Stimulated activated naive B cell treated with anti-CD40 and anti-IgM and Interleukin-4, amounts not matched to agents 10 μg/mL and 1 μg/mL and 100 μg/mL, for 72 hours (primary cell): ENCODE results near the gene PLAAT5.

Source experiments
- ATAC-seq, 2 donors: fragments of 150-1000 bp; cut with Tn5 transposase; replicated peaks; 2 replicates each; pipeline ENCODE4 v1.10.0; 2021; ENCODE audit warnings: moderate library complexity in 1 of 2
- DNase-seq: peaks from one replicate; pipeline ENCODE4 v3.0.0; 2021
- H3K27ac Mint-ChIP-seq: one replicate; pipeline ENCODE4 v1.8.0; 2022; ENCODE audit warnings: mild to moderate bottlenecking, mixed read lengths
- H3K27me3 Mint-ChIP-seq, 2 donors: one replicate each; pipeline ENCODE4 v1.8.0; 2022; ENCODE audit warnings: mixed read lengths in 2 of 2
- H3K36me3 Mint-ChIP-seq, 2 donors: one replicate each; pipeline ENCODE4 v1.8.0; 2022; ENCODE audit warnings: mixed read lengths in 2 of 2, mild to moderate bottlenecking in 1 of 2
- H3K4me1 Mint-ChIP-seq, 2 donors: one replicate each; pipeline ENCODE4 v1.8.0; 2022; ENCODE audit warnings: mixed read lengths in 2 of 2, mild to moderate bottlenecking in 1 of 2
- H3K4me3 Mint-ChIP-seq, 2 donors: one replicate each; pipeline ENCODE4 v1.8.0; 2022; ENCODE audit warnings: mild to moderate bottlenecking in 2 of 2, mixed read lengths in 2 of 2, moderate library complexity in 1 of 2
- H3K9me3 Mint-ChIP-seq, 2 donors: one replicate each; pipeline ENCODE4 v1.8.0; 2022; ENCODE audit warnings: mixed read lengths in 2 of 2, mild to moderate bottlenecking in 1 of 2

The PLAAT5 gene

GRCh38 chr11:63506876-63507275 lies 15.9 kb upstream of the PLAAT5 start:
- no peaks in the 10 kb centered on the region for H3K36me3 Mint-ChIP-seq
- no peak for ATAC-seq
- H3K4me1 Mint-ChIP-seq: peaks cover 0 to 13% of the 10 kb centered on the region in 2 donors
- H3K4me3 Mint-ChIP-seq: no peak overlapping the region
- no peak overlapping the region for H3K27ac Mint-ChIP-seq
- no peaks in the 10 kb centered on the region for H3K9me3 Mint-ChIP-seq
- peaks cover 36 to 44% of the 10 kb centered on the region in 2 donors for H3K27me3 Mint-ChIP-seq
- no peak for DNase-seq

GRCh38 chr11:63505857-63506528 lies 15.0 kb upstream of the PLAAT5 start, which contains the start of gene LGALS12:
Gene LGALS12 (plus strand): TSS chr11:63506084. CDS start chr11:63506459, 375 bp downstream.
- Mint-ChIP-seq H3K27me3 (peaks cover 36 to 44% of the 10 kb centered on the region in 2 donors), H3K4me1 (peaks cover 0 to 13% of the 10 kb centered on the region in 2 donors), H3K9me3 (peaks cover 0 to 1% of the 10 kb centered on the region in 2 donors), H3K4me3 (peak within 1 kb of the TSS in 1 of 2 donors; percentile 17), H3K36me3 (no peaks in the 10 kb centered on the region), H3K27ac (no peak within 1 kb of the TSS)
- ATAC-seq (no peak), DNase-seq (no peak)

- peaks cover 0 to 13% of the 10 kb centered on the region in 2 donors for H3K4me1 Mint-ChIP-seq
- H3K27ac Mint-ChIP-seq: no peak overlapping the region
- peaks cover 7 to 8% of the 10 kb centered on the region in 2 donors for H3K9me3 Mint-ChIP-seq
- ATAC-seq (no peak), DNase-seq (no peak)
- peaks cover 2 to 6% of the 10 kb centered on the region in 2 donors for H3K36me3 Mint-ChIP-seq
- peaks cover 36 to 43% of the 10 kb centered on the region in 2 donors for H3K27me3 Mint-ChIP-seq
- H3K4me3 Mint-ChIP-seq: peak overlapping the region in 1 of 2 donors; percentile 17
These were observed 14.1 kb upstream of the PLAAT5 start for GRCh38 chr11:63504933-63505586.

- Mint-ChIP-seq H3K27me3 (peaks cover 35 to 38% of the 10 kb centered on the region in 2 donors), H3K36me3 (peaks cover 2 to 6% of the 10 kb centered on the region in 2 donors), H3K4me3 (no peak overlapping the region), H3K9me3 (peaks cover 12 to 15% of the 10 kb centered on the region in 2 donors), H3K27ac (no peak overlapping the region), H3K4me1 (peaks cover 0 to 13% of the 10 kb centered on the region in 2 donors)
- no peak for DNase-seq
- ATAC-seq: no peak
These were observed 13.1 kb upstream of the PLAAT5 start for GRCh38 chr11:63504054-63504453.

GRCh38 chr11:63503492-63503891 lies 12.5 kb upstream of the PLAAT5 start:
- ATAC-seq: no peak

GRCh38 chr11:63502252-63502820 lies 11.4 kb upstream of the PLAAT5 start:
- H3K36me3 Mint-ChIP-seq: peaks cover 2 to 6% of the 10 kb centered on the region in 2 donors
- H3K9me3 Mint-ChIP-seq: peaks cover 15 to 17% of the 10 kb centered on the region in 2 donors
- peaks cover 38 to 44% of the 10 kb centered on the region in 2 donors for H3K27me3 Mint-ChIP-seq
- DNase-seq: no peak
- no peak for ATAC-seq
- no peak overlapping the region for H3K4me3 Mint-ChIP-seq
- no peak overlapping the region for H3K27ac Mint-ChIP-seq
- H3K4me1 Mint-ChIP-seq: peaks cover 0 to 13% of the 10 kb centered on the region in 2 donors

More at GRCh38 chr11:63503492-63503891, 12.5 kb upstream of the PLAAT5 start:
- peaks cover 37% of the 10 kb centered on the region in 2 donors for H3K27me3 Mint-ChIP-seq
- peaks cover 15% of the 10 kb centered on the region in 2 donors for H3K9me3 Mint-ChIP-seq
- H3K27ac Mint-ChIP-seq: no peak overlapping the region
- no peak for DNase-seq
- H3K4me1 Mint-ChIP-seq: peaks cover 0 to 13% of the 10 kb centered on the region in 2 donors
- H3K4me3 Mint-ChIP-seq: no peak overlapping the region
- peaks cover 2 to 6% of the 10 kb centered on the region in 2 donors for H3K36me3 Mint-ChIP-seq

- no peak overlapping the region for H3K27ac Mint-ChIP-seq
These were observed 10.3 kb upstream of the PLAAT5 start for GRCh38 chr11:63501236-63501635.

GRCh38 chr11:63499874-63500273 lies 8.9 kb upstream of the PLAAT5 start:
- no peak for ATAC-seq
- peaks cover 2 to 6% of the 10 kb centered on the region in 2 donors for H3K36me3 Mint-ChIP-seq
- H3K27ac Mint-ChIP-seq: no peak overlapping the region
- H3K9me3 Mint-ChIP-seq: peaks cover 15 to 17% of the 10 kb centered on the region in 2 donors
- no peaks in the 10 kb centered on the region for H3K4me1 Mint-ChIP-seq
- H3K27me3 Mint-ChIP-seq: peaks cover 37 to 39% of the 10 kb centered on the region in 2 donors
- no peak overlapping the region for H3K4me3 Mint-ChIP-seq
- DNase-seq: no peak

More at GRCh38 chr11:63501236-63501635, 10.3 kb upstream of the PLAAT5 start:
- Mint-ChIP-seq H3K27me3 (peaks cover 38 to 42% of the 10 kb centered on the region in 2 donors), H3K36me3 (peaks cover 2 to 6% of the 10 kb centered on the region in 2 donors), H3K9me3 (peaks cover 15 to 17% of the 10 kb centered on the region in 2 donors), H3K4me3 (no peak overlapping the region), H3K4me1 (peaks cover 0 to 10% of the 10 kb centered on the region in 2 donors)
- ATAC-seq (no peak), DNase-seq (no peak)

GRCh38 chr11:63494975-63495374 lies 4.0 kb upstream of the PLAAT5 start:
- no peak for DNase-seq

GRCh38 chr11:63493127-63493526 lies 2.2 kb upstream of the PLAAT5 start:
- Mint-ChIP-seq H3K4me1 (peaks cover 5 to 8% of the 10 kb centered on the region in 2 donors), H3K27ac (no peak overlapping the region), H3K4me3 (no peak overlapping the region), H3K9me3 (peaks cover 3 to 4% of the 10 kb centered on the region in 2 donors), H3K27me3 (peaks cover 62 to 86% of the 10 kb centered on the region in 2 donors), H3K36me3 (peaks cover 2 to 3% of the 10 kb centered on the region in 2 donors)
- ATAC-seq: no peak
- no peak for DNase-seq

More at GRCh38 chr11:63494975-63495374, 4.0 kb upstream of the PLAAT5 start:
- Mint-ChIP-seq H3K9me3 (peaks cover 12% of the 10 kb centered on the region in 2 donors), H3K4me1 (peaks cover 5 to 8% of the 10 kb centered on the region in 2 donors), H3K4me3 (no peak overlapping the region), H3K27me3 (peaks cover 64 to 83% of the 10 kb centered on the region in 2 donors), H3K27ac (no peak overlapping the region), H3K36me3 (peaks cover 2 to 3% of the 10 kb centered on the region in 2 donors)
- no peak for ATAC-seq

GRCh38 chr11:63492441-63492840 lies 1.5 kb upstream of the PLAAT5 start:
- Mint-ChIP-seq H3K27me3 (peaks cover 55 to 79% of the 10 kb centered on the region in 2 donors), H3K9me3 (peaks cover 3 to 4% of the 10 kb centered on the region in 2 donors), H3K4me3 (no peak overlapping the region), H3K4me1 (peaks cover 5 to 8% of the 10 kb centered on the region in 2 donors), H3K36me3 (peaks cover 2 to 3% of the 10 kb centered on the region in 2 donors), H3K27ac (no peak overlapping the region)
- DNase-seq (no peak), ATAC-seq (no peak)

- Mint-ChIP-seq H3K9me3 (peaks cover 3 to 4% of the 10 kb centered on the region in 2 donors), H3K36me3 (peaks cover 2 to 3% of the 10 kb centered on the region in 2 donors), H3K4me1 (peaks cover 5 to 8% of the 10 kb centered on the region in 2 donors), H3K27ac (no peak overlapping the region), H3K27me3 (peaks cover 48 to 73% of the 10 kb centered on the region in 2 donors), H3K4me3 (no peak overlapping the region)
- ATAC-seq (no peak), DNase-seq (no peak)
These were observed 837 bp upstream of the PLAAT5 start for GRCh38 chr11:63491636-63492372.

GRCh38 chr11:63491240-63491587 lies 247 bp upstream of the PLAAT5 start:
- DNase-seq (no peak), ATAC-seq (no peak)
- peaks cover 3 to 4% of the 10 kb centered on the region in 2 donors for H3K9me3 Mint-ChIP-seq
- peaks cover 47 to 67% of the 10 kb centered on the region in 2 donors for H3K27me3 Mint-ChIP-seq
- no peak overlapping the region for H3K27ac Mint-ChIP-seq
- peaks cover 2 to 3% of the 10 kb centered on the region in 2 donors for H3K36me3 Mint-ChIP-seq
- peak overlapping the region; percentile 44 to 69 for H3K4me3 Mint-ChIP-seq
- peaks cover 5 to 8% of the 10 kb centered on the region in 2 donors for H3K4me1 Mint-ChIP-seq
